HFFc6 (cell line): ENCODE results near the gene DHRS4L2. TPM values are rescaled to one million over a fixed set of nuclear protein-coding genes. Genes with fewer than 3 reads are reported as not detected.
"Not testable (repeated sequence)": the region's sequence is repeated elsewhere in the genome, so short reads cannot be mapped to it uniquely, and the experiment has no call there.

Experiments used
- DNase-seq: peaks from one replicate; pipeline ENCODE4 v3.0.0-alpha.2; 2018
- H3K27ac Mint-ChIP-seq: 2 replicates; pipeline ENCODE4 v1.8.0; 2020; ENCODE audit warnings: mild to moderate bottlenecking, mixed read lengths
- H3K27me3 Mint-ChIP-seq: 2 replicates; pipeline ENCODE4 v1.8.0; 2021; ENCODE audit warnings: mild to moderate bottlenecking, moderate library complexity, mixed read lengths; ENCODE audit not compliant: insufficient read depth
- H3K36me3 Mint-ChIP-seq: 2 replicates; pipeline ENCODE4 v1.8.0; 2021; ENCODE audit warnings: low read depth, mixed read lengths
- H3K4me1 Mint-ChIP-seq: 2 replicates; pipeline ENCODE4 v1.8.0; 2020; ENCODE audit warnings: low read depth, mixed read lengths
- H3K4me3 Mint-ChIP-seq: 2 replicates; pipeline ENCODE4 v1.8.0; 2020; ENCODE audit warnings: mild to moderate bottlenecking, moderate library complexity, mixed read lengths
- H3K9me3 Mint-ChIP-seq: 2 replicates; pipeline ENCODE4 v1.8.0; 2020; ENCODE audit warnings: mild to moderate bottlenecking, mixed read lengths
- CTCF ChIP-seq: fragments of 200-600 bp; sonication (generic); IDR thresholded peaks from 2 replicates; pipeline ENCODE4 v1.5.0; 2021; ENCODE audit warnings: antibody characterized with exemption, mild to moderate bottlenecking
- total RNA-seq, 6 experiments: library from RNA; stranded (reverse); fragmentation: NEBNext Ultra II Directional; extraction: Animal tissue kit (Norgen Biotek cat#: 25700); gene quantifications; 2 replicates in 1 of 6; 3 replicates in 5 of 6; pipeline ENCODE4 v1.2.3, GENCODE V29; 2021

The DHRS4L2 gene
- total RNA-seq, 6 experiments from 2014 or later: 18.8 to 25.4 (median 23.5) TPM

- H3K4me3 Mint-ChIP-seq, H3K9me3 Mint-ChIP-seq, DNase-seq, H3K4me1 Mint-ChIP-seq, H3K27ac Mint-ChIP-seq, H3K36me3 Mint-ChIP-seq, H3K27me3 Mint-ChIP-seq: not testable (repeated sequence)
These were observed 27.8 kb upstream of the DHRS4L2 start for GRCh38 chr14:23960899-23961298.

- H3K4me3 Mint-ChIP-seq, H3K27me3 Mint-ChIP-seq, H3K36me3 Mint-ChIP-seq, H3K9me3 Mint-ChIP-seq, H3K4me1 Mint-ChIP-seq, H3K27ac Mint-ChIP-seq, DNase-seq: not testable (repeated sequence)
These were observed 27.0 kb upstream of the DHRS4L2 start for GRCh38 chr14:23961704-23962103.

GRCh38 chr14:23969130-23969480 lies 19.6 kb upstream of the DHRS4L2 start:
- H3K27ac Mint-ChIP-seq, DNase-seq, H3K36me3 Mint-ChIP-seq, H3K9me3 Mint-ChIP-seq, H3K4me3 Mint-ChIP-seq, H3K4me1 Mint-ChIP-seq: not testable (repeated sequence)
- H3K27me3 Mint-ChIP-seq: peaks cover 14% of the 10 kb centered on the region

- not testable (repeated sequence) for H3K36me3 Mint-ChIP-seq, DNase-seq, H3K9me3 Mint-ChIP-seq, H3K4me3 Mint-ChIP-seq, H3K4me1 Mint-ChIP-seq, H3K27ac Mint-ChIP-seq
- peaks cover 14% of the 10 kb centered on the region for H3K27me3 Mint-ChIP-seq
These were observed 19.0 kb upstream of the DHRS4L2 start for GRCh38 chr14:23969481-23970282.

GRCh38 chr14:23970283-23970659 lies 18.5 kb upstream of the DHRS4L2 start:
- not testable (repeated sequence) for H3K4me3 Mint-ChIP-seq, DNase-seq, H3K9me3 Mint-ChIP-seq, H3K4me1 Mint-ChIP-seq, H3K36me3 Mint-ChIP-seq, H3K27ac Mint-ChIP-seq
- H3K27me3 Mint-ChIP-seq: peaks cover 14% of the 10 kb centered on the region

- H3K36me3 Mint-ChIP-seq, H3K9me3 Mint-ChIP-seq, DNase-seq, H3K4me1 Mint-ChIP-seq, H3K27ac Mint-ChIP-seq, H3K4me3 Mint-ChIP-seq: not testable (repeated sequence)
- H3K27me3 Mint-ChIP-seq: peaks cover 17% of the 10 kb centered on the region
These were observed 15.6 kb upstream of the DHRS4L2 start for GRCh38 chr14:23973178-23973577.

- not testable (repeated sequence) for H3K4me3 Mint-ChIP-seq, H3K27ac Mint-ChIP-seq, H3K36me3 Mint-ChIP-seq, DNase-seq, H3K4me1 Mint-ChIP-seq, H3K9me3 Mint-ChIP-seq
- peaks cover 17% of the 10 kb centered on the region for H3K27me3 Mint-ChIP-seq
These were observed 14.7 kb upstream of the DHRS4L2 start for GRCh38 chr14:23974041-23974440.

- not testable (repeated sequence) for H3K27ac Mint-ChIP-seq, H3K4me1 Mint-ChIP-seq, H3K36me3 Mint-ChIP-seq, H3K9me3 Mint-ChIP-seq, H3K4me3 Mint-ChIP-seq
- DNase-seq: peak; percentile 21
- H3K27me3 Mint-ChIP-seq: peaks cover 12% of the 10 kb centered on the region
- peak; percentile 66 for TF ChIP-seq CTCF
These were observed 11.5 kb upstream of the DHRS4L2 start for GRCh38 chr14:23977208-23977607.

GRCh38 chr14:23981951-23982813 lies 6.5 kb upstream of the DHRS4L2 start:
- H3K27ac Mint-ChIP-seq, H3K9me3 Mint-ChIP-seq, H3K36me3 Mint-ChIP-seq, H3K27me3 Mint-ChIP-seq, H3K4me3 Mint-ChIP-seq, DNase-seq: not testable (repeated sequence)
- H3K4me1 Mint-ChIP-seq: peaks cover 19% of the 10 kb centered on the region
